ENCODE data around the gene SPTBN4. TPM values are rescaled to one million over a fixed set of nuclear protein-coding genes. Genes with fewer than 3 reads are reported as not detected.

SPTBN4 gene
- total and polyA plus RNA-seq, 2 of the 4 experiments (the other 2 are of a cell fraction), result 0.72 to 0.91 TPM

DNA sequence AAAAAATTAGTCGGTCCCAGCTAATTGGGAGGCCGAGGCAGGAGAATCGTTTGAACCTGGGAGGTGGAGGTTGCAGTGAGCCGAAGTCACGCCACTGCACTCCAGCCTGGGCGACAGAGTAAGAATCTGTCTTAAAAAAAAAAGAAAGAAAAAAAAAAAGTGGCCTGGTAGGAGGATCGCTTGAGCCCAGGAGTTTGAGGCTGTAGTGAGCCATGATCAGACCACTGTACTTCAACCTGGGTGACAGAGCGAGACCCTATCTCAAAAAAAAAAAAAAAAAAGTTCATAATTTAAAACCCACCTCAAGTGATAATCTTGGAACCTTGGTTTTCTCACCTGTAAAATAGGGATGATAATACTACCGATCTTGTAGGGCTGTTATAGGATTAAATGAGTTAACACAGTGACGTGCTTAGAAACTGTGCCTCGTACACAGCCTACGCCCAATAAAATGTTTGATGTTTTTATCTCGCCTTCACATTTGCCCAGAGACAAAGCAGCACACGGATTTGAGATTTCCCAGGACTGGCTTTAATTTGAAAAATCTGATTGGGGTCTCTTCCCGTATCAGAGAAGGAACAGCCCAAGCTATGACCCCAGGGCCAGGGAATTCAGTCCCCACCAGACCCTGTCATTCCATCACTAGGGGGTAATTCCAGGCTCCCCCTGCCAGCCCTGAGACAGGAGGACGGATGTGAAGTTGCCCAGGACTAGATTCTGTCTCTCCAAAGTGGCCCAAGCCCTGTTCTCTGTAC is 44.6 kb upstream of the SPTBN4 start:
- Histone ChIP-seq H4K20me1 (ENCODE audit: insufficient read depth, low read length) (peaks cover 10% of the 10 kb centered on the region), H3K56ac (ENCODE audit: extremely low read depth, insufficient read depth, low read length) (no peak overlapping the region), H2AK5ac (ENCODE audit: low read depth, low read length) (peak overlapping the region; percentile 23), H3K4me1 (ENCODE audit: control insufficient read depth, insufficient read depth, low read length) (peaks cover 6% of the 10 kb centered on the region), H2AFZ (replicated peaks; ENCODE audit: low read length, poor library complexity) (no peak overlapping the region), H2BK120ac (ENCODE audit: low read depth, low read length) (no peak overlapping the region), H3K4me2 (ENCODE audit: low read depth, low read length) (no peak overlapping the region), H4K91ac (ENCODE audit: insufficient read depth, low read depth, low read length) (peak overlapping the region; percentile 23; the same call in 1 of the 2 replicates), H3K23ac (ENCODE audit: low read depth, low read length) (peak overlapping the region; percentile 41; the same call in 1 of the 2 replicates), H3K4ac (ENCODE audit: low read depth, low read length) (peak overlapping the region; percentile 50; the same call in 1 of the 2 replicates), H3K14ac (replicated peaks; ENCODE audit: low read depth, low read length) (0 out of 2 replicates have a peak overlapping the region, but pooled peaks have one; percentile 50), H3K36me3 (ENCODE audit: control insufficient read depth, insufficient read depth, low read length) (peaks cover 12% of the 10 kb centered on the region), H3K27me3 (ENCODE audit: control insufficient read depth, insufficient read depth, low read length) (no peaks in the 10 kb centered on the region), H4K5ac (ENCODE audit: low read depth, low read length) (no peak overlapping the region), H3K18ac (ENCODE audit: low read depth, low read length) (no peak overlapping the region), H2BK15ac (ENCODE audit: low read depth, low read length) (peak overlapping the region; percentile 7; the same call in 1 of the 3 replicates), H3K79me1 (ENCODE audit: low read depth in 1 of 2, low read length in 2 of 2) (peaks cover 6 to 32% of the 10 kb centered on the region in 2 experiments; a peak in 2 of 4 replicates), H3K9me1 (ENCODE audit: insufficient read depth, low read length) (no peaks in the 10 kb centered on the region; the same call in 1 of the 2 replicates), H3K4me3 (ENCODE audit: insufficient read depth, low read depth, low read length) (no peak overlapping the region), H2BK20ac (ENCODE audit: low read depth, low read length) (0 out of 2 replicates have a peak overlapping the region, but pooled peaks have one; percentile 5), H2BK5ac (ENCODE audit: low read depth, low read length, poor library complexity, severe bottlenecking) (peak overlapping the region; percentile 80), H3K9me3 (ENCODE audit: control insufficient read depth, insufficient read depth, low read length) (no peaks in the 10 kb centered on the region), H3K27ac (ENCODE audit: insufficient read depth, low read length) (peak overlapping the region; percentile 10; the same call in 1 of the 2 replicates), H4K8ac (ENCODE audit: low read depth in 2 of 2, low read length in 2 of 2) (no peak overlapping the region), H2AK9ac (replicated peaks; ENCODE audit: low read depth, low read length, poor library complexity) (peak overlapping the region; percentile 8), H3K9ac (ENCODE audit: low read depth, low read length) (no peak overlapping the region)
- intact Hi-C loops (cut with micrococcal nuclease), result loop anchor here (2.0 to 10.0 kb wide), 4 partner anchors 73 to 225 kb away; partner anchors contain the start of genes C19orf47 and PLD3
- dilution Hi-C loops (cut with HindIII; ENCODE audit: low sequenced_read_pairs, unreplicated experiment), result no loop called here
- DNase-seq (no peak), ATAC-seq (ENCODE audit: low read depth) (no peak)
- no TSS peak for BruUV-seq (replicated peaks)
- ChIA-PET CTCF (interaction anchor here (1.3 kb wide), 1 partner anchor 81 kb away, joined by 3 read pairs; no protein-coding TSS in a partner anchor), POLR2A (ENCODE audit: unreplicated experiment) (no interaction called here)
- TF ChIP-seq CEBPB (IDR thresholded peaks at IDR 0.05; ENCODE audit: low read depth, low read length) (no peak), RAD21 (IDR thresholded peaks at IDR 0.05; ENCODE audit: low read length) (no peak), NFE2L2 (IDR thresholded peaks at IDR 0.05; ENCODE audit: low read depth, low read length) (no peak), MAZ (IDR thresholded peaks at IDR 0.05; ENCODE audit: borderline replicate concordance, low read depth, low read length) (no peak), SMC3 (IDR thresholded peaks at IDR 0.05; ENCODE audit: low read depth, low read length) (no peak), BHLHE40 (IDR thresholded peaks at IDR 0.05; ENCODE audit: low read depth, low read length) (no peak), CHD1 (IDR thresholded peaks at IDR 0.05; ENCODE audit: low read depth, low read length) (no peak), POLR2A (IDR thresholded peaks at IDR 0.05; ENCODE audit: low read depth, low read length) (no peak), FOS (IDR thresholded peaks at IDR 0.05; ENCODE audit: low read depth, low read length) (no peak)
- TF ChIP-seq, protein P1, sequence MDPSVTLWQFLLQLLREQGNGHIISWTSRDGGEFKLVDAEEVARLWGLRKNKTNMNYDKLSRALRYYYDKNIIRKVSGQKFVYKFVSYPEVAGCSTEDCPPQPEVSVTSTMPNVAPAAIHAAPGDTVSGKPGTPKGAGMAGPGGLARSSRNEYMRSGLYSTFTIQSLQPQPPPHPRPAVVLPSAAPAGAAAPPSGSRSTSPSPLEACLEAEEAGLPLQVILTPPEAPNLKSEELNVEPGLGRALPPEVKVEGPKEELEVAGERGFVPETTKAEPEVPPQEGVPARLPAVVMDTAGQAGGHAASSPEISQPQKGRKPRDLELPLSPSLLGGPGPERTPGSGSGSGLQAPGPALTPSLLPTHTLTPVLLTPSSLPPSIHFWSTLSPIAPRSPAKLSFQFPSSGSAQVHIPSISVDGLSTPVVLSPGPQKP (IDR thresholded peaks at IDR 0.05; ENCODE audit: borderline replicate concordance, low read depth, low read length), result no peak
- TF ChIP-seq, protein P2, sequence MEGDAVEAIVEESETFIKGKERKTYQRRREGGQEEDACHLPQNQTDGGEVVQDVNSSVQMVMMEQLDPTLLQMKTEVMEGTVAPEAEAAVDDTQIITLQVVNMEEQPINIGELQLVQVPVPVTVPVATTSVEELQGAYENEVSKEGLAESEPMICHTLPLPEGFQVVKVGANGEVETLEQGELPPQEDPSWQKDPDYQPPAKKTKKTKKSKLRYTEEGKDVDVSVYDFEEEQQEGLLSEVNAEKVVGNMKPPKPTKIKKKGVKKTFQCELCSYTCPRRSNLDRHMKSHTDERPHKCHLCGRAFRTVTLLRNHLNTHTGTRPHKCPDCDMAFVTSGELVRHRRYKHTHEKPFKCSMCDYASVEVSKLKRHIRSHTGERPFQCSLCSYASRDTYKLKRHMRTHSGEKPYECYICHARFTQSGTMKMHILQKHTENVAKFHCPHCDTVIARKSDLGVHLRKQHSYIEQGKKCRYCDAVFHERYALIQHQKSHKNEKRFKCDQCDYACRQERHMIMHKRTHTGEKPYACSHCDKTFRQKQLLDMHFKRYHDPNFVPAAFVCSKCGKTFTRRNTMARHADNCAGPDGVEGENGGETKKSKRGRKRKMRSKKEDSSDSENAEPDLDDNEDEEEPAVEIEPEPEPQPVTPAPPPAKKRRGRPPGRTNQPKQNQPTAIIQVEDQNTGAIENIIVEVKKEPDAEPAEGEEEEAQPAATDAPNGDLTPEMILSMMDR (conservative IDR thresholded peaks at IDR 0.05; ENCODE audit: low read depth, low read length), result no peak
- TF ChIP-seq, protein P3, sequence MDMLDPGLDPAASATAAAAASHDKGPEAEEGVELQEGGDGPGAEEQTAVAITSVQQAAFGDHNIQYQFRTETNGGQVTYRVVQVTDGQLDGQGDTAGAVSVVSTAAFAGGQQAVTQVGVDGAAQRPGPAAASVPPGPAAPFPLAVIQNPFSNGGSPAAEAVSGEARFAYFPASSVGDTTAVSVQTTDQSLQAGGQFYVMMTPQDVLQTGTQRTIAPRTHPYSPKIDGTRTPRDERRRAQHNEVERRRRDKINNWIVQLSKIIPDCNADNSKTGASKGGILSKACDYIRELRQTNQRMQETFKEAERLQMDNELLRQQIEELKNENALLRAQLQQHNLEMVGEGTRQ (IDR thresholded peaks at IDR 0.05; ENCODE audit: low read depth, low read length), result no peak
- 90% methylated on average over 7 of the region's 16 CpGs; no CpG with 5 or more reads in 1 of the 2 experiments for WGBS, 2 experiments (ENCODE audit: extremely low coverage in 2 of 2, insufficient read length in 1 of 2)
- in situ Hi-C loops (cut with MboI; ENCODE audit: low sequenced_read_pairs), result no loop called here
